Measurements from ENCODE around the gene TTBK1. TPM values are rescaled to one million over a fixed set of nuclear protein-coding genes. Genes with fewer than 3 reads are reported as not detected.
A peak's percentile ranks its signal among the peaks of the same experiment; 100 is the strongest.

TTBK1 gene
- total RNA-seq, 1 experiment from 2014 or later = 0.68 TPM

DNA sequence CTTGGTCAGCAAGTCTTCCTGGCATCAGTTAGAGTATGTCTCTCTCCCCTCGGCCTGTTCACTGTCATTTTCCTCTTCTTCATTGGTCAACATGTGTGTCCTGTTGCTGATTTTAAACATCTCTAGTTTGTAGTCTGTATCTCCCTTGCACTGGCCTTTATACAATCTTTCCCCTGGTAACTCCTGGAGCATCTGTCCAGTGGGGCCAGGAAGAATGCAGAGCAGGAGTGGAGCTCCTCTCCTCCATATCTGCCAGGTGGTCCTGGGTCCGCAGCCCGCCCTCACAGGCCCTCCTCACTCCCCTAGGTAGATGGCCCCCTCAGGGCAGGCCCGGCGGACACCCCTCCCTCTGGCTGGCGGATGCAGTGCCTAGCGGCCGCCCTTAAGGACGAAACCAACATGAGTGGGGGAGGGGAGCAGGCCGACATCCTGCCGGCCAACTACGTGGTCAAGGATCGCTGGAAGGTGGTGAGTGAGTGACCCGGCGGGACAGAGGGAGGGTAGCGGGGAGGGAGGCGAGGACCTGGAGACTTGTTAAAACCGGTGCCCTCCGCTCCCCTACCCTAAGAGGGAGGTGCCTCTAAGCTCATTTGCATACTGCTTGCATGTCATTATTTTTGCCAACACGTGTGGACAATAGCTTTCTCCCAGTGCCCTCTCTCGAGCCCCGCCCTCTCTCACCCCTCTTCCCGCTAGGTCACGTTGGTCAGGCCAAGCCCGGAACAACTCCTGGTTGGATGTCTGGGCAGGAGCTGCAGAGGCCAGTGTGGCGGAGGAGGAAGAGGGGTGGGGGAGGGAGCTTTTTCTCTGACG lies 3.2 kb downstream of the TTBK1 start (continued):
- TF ChIP-seq, protein P1, sequence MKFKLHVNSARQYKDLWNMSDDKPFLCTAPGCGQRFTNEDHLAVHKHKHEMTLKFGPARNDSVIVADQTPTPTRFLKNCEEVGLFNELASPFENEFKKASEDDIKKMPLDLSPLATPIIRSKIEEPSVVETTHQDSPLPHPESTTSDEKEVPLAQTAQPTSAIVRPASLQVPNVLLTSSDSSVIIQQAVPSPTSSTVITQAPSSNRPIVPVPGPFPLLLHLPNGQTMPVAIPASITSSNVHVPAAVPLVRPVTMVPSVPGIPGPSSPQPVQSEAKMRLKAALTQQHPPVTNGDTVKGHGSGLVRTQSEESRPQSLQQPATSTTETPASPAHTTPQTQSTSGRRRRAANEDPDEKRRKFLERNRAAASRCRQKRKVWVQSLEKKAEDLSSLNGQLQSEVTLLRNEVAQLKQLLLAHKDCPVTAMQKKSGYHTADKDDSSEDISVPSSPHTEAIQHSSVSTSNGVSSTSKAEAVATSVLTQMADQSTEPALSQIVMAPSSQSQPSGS (CRISPR knock-in tag; IDR thresholded peaks at IDR 0.05; ENCODE audit: borderline replicate concordance, low read depth) = no peak
- TF ChIP-seq, protein P2, sequence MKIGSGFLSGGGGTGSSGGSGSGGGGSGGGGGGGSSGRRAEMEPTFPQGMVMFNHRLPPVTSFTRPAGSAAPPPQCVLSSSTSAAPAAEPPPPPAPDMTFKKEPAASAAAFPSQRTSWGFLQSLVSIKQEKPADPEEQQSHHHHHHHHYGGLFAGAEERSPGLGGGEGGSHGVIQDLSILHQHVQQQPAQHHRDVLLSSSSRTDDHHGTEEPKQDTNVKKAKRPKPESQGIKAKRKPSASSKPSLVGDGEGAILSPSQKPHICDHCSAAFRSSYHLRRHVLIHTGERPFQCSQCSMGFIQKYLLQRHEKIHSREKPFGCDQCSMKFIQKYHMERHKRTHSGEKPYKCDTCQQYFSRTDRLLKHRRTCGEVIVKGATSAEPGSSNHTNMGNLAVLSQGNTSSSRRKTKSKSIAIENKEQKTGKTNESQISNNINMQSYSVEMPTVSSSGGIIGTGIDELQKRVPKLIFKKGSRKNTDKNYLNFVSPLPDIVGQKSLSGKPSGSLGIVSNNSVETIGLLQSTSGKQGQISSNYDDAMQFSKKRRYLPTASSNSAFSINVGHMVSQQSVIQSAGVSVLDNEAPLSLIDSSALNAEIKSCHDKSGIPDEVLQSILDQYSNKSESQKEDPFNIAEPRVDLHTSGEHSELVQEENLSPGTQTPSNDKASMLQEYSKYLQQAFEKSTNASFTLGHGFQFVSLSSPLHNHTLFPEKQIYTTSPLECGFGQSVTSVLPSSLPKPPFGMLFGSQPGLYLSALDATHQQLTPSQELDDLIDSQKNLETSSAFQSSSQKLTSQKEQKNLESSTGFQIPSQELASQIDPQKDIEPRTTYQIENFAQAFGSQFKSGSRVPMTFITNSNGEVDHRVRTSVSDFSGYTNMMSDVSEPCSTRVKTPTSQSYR (CRISPR knock-in tag; IDR thresholded peaks at IDR 0.05) = peak; percentile 81; the same call in 1 of the 2 replicates
- TF ChIP-seq SP1 (CRISPR knock-in tag; conservative IDR thresholded peaks at IDR 0.05) (peak; percentile 52), ZNF396 (CRISPR knock-in tag; IDR thresholded peaks at IDR 0.05; ENCODE audit: borderline replicate concordance) (no peak), ZNF121 (CRISPR knock-in tag; IDR thresholded peaks at IDR 0.05) (no peak)

DNA sequence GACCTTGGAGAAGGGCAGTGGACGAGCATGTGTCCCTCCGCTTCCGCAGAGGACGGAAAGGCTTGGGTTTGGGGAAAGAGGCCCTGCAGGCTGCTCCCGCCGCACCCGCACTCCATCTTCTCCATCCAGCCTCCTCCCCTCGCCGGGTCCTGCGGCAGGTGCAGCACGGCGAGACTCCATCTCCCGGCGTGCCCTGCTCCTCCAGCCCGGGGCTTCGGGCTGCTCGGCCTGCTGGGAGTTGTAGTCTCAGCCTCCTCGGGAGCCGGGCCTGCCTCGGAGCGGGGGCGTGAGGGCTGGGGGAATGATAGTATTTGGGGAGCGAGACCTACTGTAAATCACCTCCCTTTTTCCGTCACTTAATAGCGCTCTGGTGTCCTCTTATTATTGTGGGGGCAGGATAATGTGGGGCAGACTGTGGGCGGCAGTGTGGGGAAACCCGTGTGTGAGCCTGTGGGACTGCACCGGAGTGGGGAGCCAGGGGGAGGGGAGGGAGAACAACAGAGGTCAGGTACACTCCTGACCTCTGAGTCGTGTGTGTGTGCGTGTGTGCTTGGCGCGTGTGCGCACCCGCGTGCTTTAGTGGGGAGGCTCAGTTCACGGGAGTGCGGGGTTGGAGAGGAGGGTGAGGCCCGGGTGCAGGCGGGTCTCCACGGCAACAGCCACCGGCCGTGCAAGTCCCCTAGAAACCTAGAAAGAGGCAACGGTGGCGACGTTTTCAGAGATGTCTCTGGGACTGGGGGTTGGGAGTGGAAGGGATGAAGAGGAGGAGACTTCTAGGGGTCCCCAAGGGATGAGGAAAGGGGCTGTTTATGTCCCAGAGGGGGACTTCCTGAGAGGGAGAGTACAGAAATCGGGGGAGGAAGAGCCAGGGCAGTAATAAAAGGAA lies 4.1 kb downstream of the TTBK1 start:
- H3K9me3 Mint-ChIP-seq = no peaks in the 10 kb centered on the region
- DNase-seq (ENCODE audit: low spot score) = peak; percentile 93
- CTCF ChIA-PET = interaction anchor here (0.7 to 3.3 kb wide), 15 partner anchors 16 to 318 kb away, joined by 3 to 47 read pairs (median 4); partner anchors contain the start of genes CNPY3, CRIP3 and DNPH1
- POLR2A ChIA-PET = interaction anchor here (0.5 to 1.5 kb wide), 9 partner anchors 10 to 357 kb away, joined by 3 to 9 read pairs (median 4); partner anchors contain the start of genes CNPY3, DNPH1 and SRF
- peak overlapping the region; percentile 97; the same call in 1 of the 2 replicates for H3K27ac Mint-ChIP-seq
- ATAC-seq = peak; percentile 87
- H3K4me1 Mint-ChIP-seq = peaks cover 27% of the 10 kb centered on the region
- peaks cover 23% of the 10 kb centered on the region for H3K27me3 Mint-ChIP-seq (ENCODE audit: low read depth)
- no peaks in the 10 kb centered on the region for H3K36me3 Mint-ChIP-seq
- peak overlapping the region; percentile 92 for H3K4me3 Mint-ChIP-seq
- TF ChIP-seq NR1H2 (CRISPR knock-in tag; IDR thresholded peaks at IDR 0.05) (no peak), IRF2 (CRISPR knock-in tag; IDR thresholded peaks at IDR 0.05; ENCODE audit: borderline replicate concordance, low read depth) (no peak), ZNF138 (CRISPR knock-in tag; conservative IDR thresholded peaks at IDR 0.05) (no peak), TEAD1 (CRISPR knock-in tag; IDR thresholded peaks at IDR 0.05) (no peak), HMGA2 (CRISPR knock-in tag; IDR thresholded peaks at IDR 0.05) (no peak), KAT7 (CRISPR knock-in tag; IDR thresholded peaks at IDR 0.05; ENCODE audit: borderline replicate concordance) (no peak), ZNF671 (CRISPR knock-in tag; IDR thresholded peaks at IDR 0.05) (no peak), ZNF232 (CRISPR knock-in tag; IDR thresholded peaks at IDR 0.05) (no peak), ZNF317 (CRISPR knock-in tag; IDR thresholded peaks at IDR 0.05; ENCODE audit: borderline replicate concordance, low read depth) (no peak), ZNF396 (CRISPR knock-in tag; IDR thresholded peaks at IDR 0.05; ENCODE audit: borderline replicate concordance) (no peak), ATF1 (CRISPR knock-in tag; IDR thresholded peaks at IDR 0.05) (no peak)
- TF ChIP-seq, protein P3, sequence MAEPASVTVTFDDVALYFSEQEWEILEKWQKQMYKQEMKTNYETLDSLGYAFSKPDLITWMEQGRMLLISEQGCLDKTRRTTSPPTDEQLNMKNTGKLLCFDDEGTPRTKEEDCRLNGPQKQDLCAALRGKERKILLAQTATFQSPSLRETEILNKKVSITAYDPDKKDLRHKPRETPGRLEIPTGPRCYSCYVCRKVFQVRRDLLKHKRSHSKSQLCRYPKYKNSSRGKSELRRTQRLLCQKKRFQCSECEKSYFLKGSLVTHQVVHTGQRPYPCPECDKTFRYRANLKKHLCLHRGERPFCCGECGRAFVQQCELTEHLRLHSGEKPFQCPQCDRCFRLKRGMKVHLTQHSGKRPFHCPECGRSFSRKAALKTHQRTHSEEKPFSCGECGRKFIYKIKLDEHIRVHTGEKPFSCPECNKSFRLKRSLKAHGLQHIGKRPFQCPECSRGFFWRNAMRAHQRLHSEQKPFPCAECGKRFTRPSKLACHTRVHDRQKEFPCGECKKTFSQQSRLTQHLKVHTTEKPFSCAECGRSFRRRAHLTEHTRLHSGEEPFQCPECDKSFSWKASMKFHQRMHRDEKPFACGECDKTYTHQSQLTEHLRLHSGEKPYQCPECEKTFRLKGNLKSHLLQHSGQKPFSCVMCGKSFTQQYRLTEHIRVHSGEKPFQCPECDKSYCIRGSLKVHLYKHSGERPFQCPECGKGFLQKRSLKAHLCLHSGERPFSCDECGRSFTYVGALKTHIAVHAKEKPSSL (CRISPR knock-in tag; conservative IDR thresholded peaks at IDR 0.05) = no peak
- TF ChIP-seq, protein P4, sequence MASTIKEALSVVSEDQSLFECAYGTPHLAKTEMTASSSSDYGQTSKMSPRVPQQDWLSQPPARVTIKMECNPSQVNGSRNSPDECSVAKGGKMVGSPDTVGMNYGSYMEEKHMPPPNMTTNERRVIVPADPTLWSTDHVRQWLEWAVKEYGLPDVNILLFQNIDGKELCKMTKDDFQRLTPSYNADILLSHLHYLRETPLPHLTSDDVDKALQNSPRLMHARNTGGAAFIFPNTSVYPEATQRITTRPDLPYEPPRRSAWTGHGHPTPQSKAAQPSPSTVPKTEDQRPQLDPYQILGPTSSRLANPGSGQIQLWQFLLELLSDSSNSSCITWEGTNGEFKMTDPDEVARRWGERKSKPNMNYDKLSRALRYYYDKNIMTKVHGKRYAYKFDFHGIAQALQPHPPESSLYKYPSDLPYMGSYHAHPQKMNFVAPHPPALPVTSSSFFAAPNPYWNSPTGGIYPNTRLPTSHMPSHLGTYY (CRISPR knock-in tag; IDR thresholded peaks at IDR 0.05) = no peak
- TF ChIP-seq, protein P5, sequence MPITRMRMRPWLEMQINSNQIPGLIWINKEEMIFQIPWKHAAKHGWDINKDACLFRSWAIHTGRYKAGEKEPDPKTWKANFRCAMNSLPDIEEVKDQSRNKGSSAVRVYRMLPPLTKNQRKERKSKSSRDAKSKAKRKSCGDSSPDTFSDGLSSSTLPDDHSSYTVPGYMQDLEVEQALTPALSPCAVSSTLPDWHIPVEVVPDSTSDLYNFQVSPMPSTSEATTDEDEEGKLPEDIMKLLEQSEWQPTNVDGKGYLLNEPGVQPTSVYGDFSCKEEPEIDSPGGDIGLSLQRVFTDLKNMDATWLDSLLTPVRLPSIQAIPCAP (CRISPR knock-in tag; IDR thresholded peaks at IDR 0.05) = no peak
- TF ChIP-seq, protein P6, sequence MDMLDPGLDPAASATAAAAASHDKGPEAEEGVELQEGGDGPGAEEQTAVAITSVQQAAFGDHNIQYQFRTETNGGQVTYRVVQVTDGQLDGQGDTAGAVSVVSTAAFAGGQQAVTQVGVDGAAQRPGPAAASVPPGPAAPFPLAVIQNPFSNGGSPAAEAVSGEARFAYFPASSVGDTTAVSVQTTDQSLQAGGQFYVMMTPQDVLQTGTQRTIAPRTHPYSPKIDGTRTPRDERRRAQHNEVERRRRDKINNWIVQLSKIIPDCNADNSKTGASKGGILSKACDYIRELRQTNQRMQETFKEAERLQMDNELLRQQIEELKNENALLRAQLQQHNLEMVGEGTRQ (CRISPR knock-in tag; IDR thresholded peaks at IDR 0.05) = peak; percentile 33; the same call in 1 of the 2 replicates
- TF ChIP-seq, protein P7, sequence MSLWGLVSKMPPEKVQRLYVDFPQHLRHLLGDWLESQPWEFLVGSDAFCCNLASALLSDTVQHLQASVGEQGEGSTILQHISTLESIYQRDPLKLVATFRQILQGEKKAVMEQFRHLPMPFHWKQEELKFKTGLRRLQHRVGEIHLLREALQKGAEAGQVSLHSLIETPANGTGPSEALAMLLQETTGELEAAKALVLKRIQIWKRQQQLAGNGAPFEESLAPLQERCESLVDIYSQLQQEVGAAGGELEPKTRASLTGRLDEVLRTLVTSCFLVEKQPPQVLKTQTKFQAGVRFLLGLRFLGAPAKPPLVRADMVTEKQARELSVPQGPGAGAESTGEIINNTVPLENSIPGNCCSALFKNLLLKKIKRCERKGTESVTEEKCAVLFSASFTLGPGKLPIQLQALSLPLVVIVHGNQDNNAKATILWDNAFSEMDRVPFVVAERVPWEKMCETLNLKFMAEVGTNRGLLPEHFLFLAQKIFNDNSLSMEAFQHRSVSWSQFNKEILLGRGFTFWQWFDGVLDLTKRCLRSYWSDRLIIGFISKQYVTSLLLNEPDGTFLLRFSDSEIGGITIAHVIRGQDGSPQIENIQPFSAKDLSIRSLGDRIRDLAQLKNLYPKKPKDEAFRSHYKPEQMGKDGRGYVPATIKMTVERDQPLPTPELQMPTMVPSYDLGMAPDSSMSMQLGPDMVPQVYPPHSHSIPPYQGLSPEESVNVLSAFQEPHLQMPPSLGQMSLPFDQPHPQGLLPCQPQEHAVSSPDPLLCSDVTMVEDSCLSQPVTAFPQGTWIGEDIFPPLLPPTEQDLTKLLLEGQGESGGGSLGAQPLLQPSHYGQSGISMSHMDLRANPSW (CRISPR knock-in tag; conservative IDR thresholded peaks at IDR 0.05; ENCODE audit: low read depth) = no peak

Data from WTC11 (cell line).